COLO668 (cell line): ENCODE results near the gene MYADM.
A peak's percentile ranks its signal among the peaks of the same experiment; 100 is the strongest.
"Not testable (repeated sequence)": the region's sequence is repeated elsewhere in the genome, so short reads cannot be mapped to it uniquely, and the experiment has no call there.

ENCODE experiments used
- DNase-seq: peaks from one replicate; lab custom pipeline; 2025; ENCODE audit not compliant: unreplicated experiment; lab: John Stamatoyannopoulos, UW

The MYADM gene

GRCh38 chr19:53867225-53868090 is at the start of gene MYADM:
TSS of gene MYADM (plus strand) at chr19:53867883. CDS start at chr19:53873530, 5,647 bp downstream.
- peak; percentile 48 for DNase-seq

- DNase-seq, result no peak
Measured at GRCh38 chr19:53818756-53819155, 48.9 kb upstream of the MYADM start.

- no peak for DNase-seq
Measured at GRCh38 chr19:53819861-53820260, 47.8 kb upstream of the MYADM start.

GRCh38 chr19:53823380-53824120 is 44.1 kb upstream of the MYADM start:
- DNase-seq, result no peak

- no peak for DNase-seq
Measured at GRCh38 chr19:53824134-53824611, 43.5 kb upstream of the MYADM start, which contains the start of gene NLRP12. TSS of gene NLRP12 (minus strand) at chr19:53824314. CDS start at chr19:53824174, 140 bp downstream.

GRCh38 chr19:53826876-53827275 is 40.8 kb upstream of the MYADM start:
- DNase-seq, result no peak

GRCh38 chr19:53828531-53828930 is 39.2 kb upstream of the MYADM start:
- no peak for DNase-seq

- not testable (repeated sequence) for DNase-seq
Measured at GRCh38 chr19:53832861-53833260, 34.8 kb upstream of the MYADM start.

- DNase-seq, result not testable (repeated sequence)
Measured at GRCh38 chr19:53838446-53838845, 29.2 kb upstream of the MYADM start.

GRCh38 chr19:53840241-53840640 is 27.4 kb upstream of the MYADM start:
- not testable (repeated sequence) for DNase-seq

GRCh38 chr19:53840914-53841313 is 26.8 kb upstream of the MYADM start:
- DNase-seq, result not testable (repeated sequence)

- DNase-seq, result no peak
Measured at GRCh38 chr19:53844849-53845246, 22.8 kb upstream of the MYADM start.

- no peak for DNase-seq
Measured at GRCh38 chr19:53847555-53847954, 20.1 kb upstream of the MYADM start.

- DNase-seq, result no peak
Measured at GRCh38 chr19:53849237-53849676, 18.4 kb upstream of the MYADM start.

GRCh38 chr19:53853707-53854106 is 14.0 kb upstream of the MYADM start:
- no peak for DNase-seq

- DNase-seq, result peak; percentile 28
Measured at GRCh38 chr19:53864308-53864836, 3.3 kb upstream of the MYADM start.

- DNase-seq, result no peak
Measured at GRCh38 chr19:53865523-53865917, 2.2 kb upstream of the MYADM start.

GRCh38 chr19:53865918-53866864 is 1.5 kb upstream of the MYADM start:
- peak; percentile 23 for DNase-seq

- DNase-seq, result no peak
Measured at GRCh38 chr19:53866865-53867224, 838 bp upstream of the MYADM start.

GRCh38 chr19:53868091-53868891 is 608 bp downstream of the MYADM start:
- DNase-seq, result no peak
